GM18520 (cell line): Measurements from ENCODE around the gene PDE8B.

Experiments
- ATAC-seq: cut with Tn5 transposase; IDR thresholded peaks from one replicate; pipeline ENCODE4 v1.9.1; 2021; ENCODE audit not compliant: unreplicated experiment

The PDE8B gene

GRCh38 chr5:77394064-77394715 lies 183.7 kb downstream of the PDE8B start:
- ATAC-seq: no peak

DNA sequence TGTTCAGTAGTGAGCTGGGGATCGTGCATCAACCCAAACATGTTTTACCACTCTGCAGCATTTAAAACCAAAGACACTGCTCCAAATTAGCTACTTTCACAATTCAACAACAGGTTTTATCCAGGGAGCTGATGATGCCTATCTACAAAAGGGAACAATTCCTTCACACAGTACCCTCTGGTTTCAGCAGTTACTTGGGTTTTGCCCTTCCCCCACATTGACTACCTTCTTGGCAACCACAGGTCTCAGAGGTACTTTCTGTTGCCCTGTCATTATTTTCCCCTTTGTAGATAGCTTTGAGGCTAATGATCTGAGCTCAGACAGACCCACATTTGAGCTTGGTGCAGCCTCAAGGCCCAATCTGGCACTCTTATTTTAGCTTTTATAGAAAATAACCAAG lies 185.5 kb downstream of the PDE8B start:
- no peak for ATAC-seq

DNA sequence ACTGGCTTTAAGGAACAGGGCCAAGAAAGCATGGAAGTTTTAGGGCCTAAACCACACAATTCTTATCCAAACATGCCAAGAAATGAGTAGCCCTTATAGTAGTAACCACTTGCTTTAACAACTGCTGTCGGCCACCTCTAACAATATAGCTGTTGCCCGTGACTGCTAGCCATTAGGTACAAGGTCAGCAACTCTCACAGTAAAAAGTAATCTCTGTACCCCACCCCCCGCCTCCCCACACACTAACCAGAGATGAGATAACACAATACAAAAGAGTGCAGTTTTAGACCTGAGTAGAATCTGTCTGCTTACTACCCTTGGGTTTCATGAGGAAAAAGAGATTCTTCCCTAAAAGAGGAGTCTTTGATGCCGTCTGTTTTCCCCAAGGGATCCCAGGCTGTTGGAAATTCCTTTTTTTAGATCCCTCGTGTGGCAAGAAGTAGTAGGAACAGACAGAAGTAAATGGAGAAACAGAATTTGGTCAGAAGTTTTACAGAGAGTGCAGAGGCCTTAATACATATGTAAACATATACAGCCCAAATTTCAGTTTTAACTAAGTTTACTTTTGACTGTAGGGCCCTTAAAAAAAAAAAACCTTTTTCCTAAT lies 187.3 kb downstream of the PDE8B start:
- no peak for ATAC-seq

GRCh38 chr5:77398458-77398857 lies 188.0 kb downstream of the PDE8B start:
- ATAC-seq: no peak

DNA sequence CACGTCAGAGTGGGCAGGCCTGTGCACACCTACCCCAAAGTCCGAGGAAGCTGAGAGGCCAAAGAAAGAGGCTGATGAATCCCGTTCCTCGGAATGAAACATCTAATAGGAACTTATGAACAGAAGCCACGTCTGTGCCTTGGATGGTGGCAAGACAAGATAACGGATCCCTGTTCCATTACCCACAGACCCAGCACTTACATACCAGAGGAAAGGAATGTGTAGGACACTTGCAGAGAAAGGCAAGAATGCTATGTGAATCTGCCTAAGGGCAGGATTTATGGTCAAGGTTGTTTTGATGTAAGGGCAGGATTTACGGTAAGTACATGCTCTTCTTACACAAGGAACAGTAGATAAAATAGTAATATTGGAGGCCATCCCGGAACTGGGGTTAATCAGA lies 188.4 kb downstream of the PDE8B start:
- ATAC-seq: no peak

DNA sequence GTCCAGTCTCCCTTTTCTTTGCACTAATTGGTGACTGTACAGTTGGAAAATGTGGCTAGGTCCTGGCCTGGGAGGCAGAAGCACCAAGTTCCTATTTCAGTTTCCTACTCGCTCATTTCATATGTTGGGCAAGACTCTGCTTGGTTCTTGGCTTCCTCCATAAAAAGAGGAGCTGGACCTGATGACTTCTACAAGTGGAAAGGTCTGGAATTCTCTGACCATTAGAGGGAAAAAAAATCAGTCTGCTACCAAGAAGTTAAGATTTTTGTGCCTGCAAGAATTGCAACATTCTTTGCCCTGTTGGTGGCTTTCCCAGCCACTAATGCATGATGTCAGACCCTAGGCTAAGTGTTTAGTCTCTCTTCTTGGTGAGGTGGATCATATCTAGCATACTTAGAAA lies 190.2 kb downstream of the PDE8B start:
- ATAC-seq: no peak

GRCh38 chr5:77402796-77403195 lies 192.3 kb downstream of the PDE8B start:
- no peak for ATAC-seq

GRCh38 chr5:77407152-77407551 lies 196.7 kb downstream of the PDE8B start:
- no peak for ATAC-seq

GRCh38 chr5:77409870-77410621 lies 199.6 kb downstream of the PDE8B start:
- ATAC-seq: no peak

- ATAC-seq: no peak
These were observed 202.6 kb downstream of the PDE8B start for GRCh38 chr5:77413049-77413448.

DNA sequence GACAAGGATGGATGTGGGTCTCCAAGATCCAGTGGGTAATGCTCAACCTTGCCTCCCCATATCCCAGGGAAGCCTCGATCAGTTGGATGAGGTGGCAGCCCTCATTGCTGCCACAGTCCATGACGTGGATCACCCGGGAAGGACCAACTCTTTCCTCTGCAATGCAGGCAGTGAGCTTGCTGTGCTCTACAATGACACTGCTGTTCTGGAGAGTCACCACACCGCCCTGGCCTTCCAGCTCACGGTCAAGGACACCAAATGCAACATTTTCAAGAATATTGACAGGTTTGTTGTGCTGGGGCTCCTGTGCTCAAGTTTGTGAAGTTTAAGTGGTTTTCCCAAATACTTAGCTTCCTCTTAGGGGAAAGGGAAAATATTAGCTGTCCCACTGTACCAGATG lies 207.7 kb downstream of the PDE8B start:
- no peak for ATAC-seq

- ATAC-seq: no peak
These were observed 208.4 kb downstream of the PDE8B start for GRCh38 chr5:77418601-77419581.

GRCh38 chr5:77419644-77420582 lies 209.4 kb downstream of the PDE8B start:
- ATAC-seq: no peak

GRCh38 chr5:77420940-77421339 lies 210.5 kb downstream of the PDE8B start:
- ATAC-seq: no peak

GRCh38 chr5:77423022-77423750 lies 212.7 kb downstream of the PDE8B start:
- ATAC-seq: no peak

GRCh38 chr5:77424921-77425320 lies 214.4 kb downstream of the PDE8B start:
- no peak for ATAC-seq

- no peak for ATAC-seq
These were observed 214.9 kb downstream of the PDE8B start for GRCh38 chr5:77425420-77425819.

- ATAC-seq: no peak
These were observed 215.6 kb downstream of the PDE8B start for GRCh38 chr5:77425998-77426659.

DNA sequence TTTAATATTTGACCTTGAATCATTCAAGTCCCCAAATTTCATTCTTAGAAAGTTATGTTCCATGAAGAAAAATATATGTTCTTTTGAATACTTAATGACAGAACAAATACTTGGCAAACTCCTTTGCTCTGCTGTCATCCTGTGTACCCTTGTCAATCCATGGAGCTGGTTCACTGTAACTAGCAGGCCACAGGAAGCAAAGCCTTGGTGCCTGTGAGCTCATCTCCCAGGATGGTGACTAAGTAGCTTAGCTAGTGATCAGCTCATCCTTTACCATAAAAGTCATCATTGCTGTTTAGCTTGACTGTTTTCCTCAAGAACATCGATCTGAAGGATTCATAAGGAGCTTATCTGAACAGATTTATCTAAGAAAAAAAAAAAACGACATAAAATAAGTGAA lies 216.2 kb downstream of the PDE8B start:
- ATAC-seq: no peak
